ENCODE data around the gene ATP1A2. TPM values are rescaled to one million over a fixed set of nuclear protein-coding genes. Genes with fewer than 3 reads are reported as not detected.

ATP1A2 gene
- total RNA-seq, 1 donor from 2014 or later: not detected

- intact Hi-C loops (cut with micrococcal nuclease): no loop called here
- Mint-ChIP-seq H3K4me1 (ENCODE audit: low read depth) (peaks cover 5% of the 10 kb centered on the region), H3K36me3 (ENCODE audit: low read depth) (no peaks in the 10 kb centered on the region), H3K27ac (no peak overlapping the region), H3K27me3 (ENCODE audit: low read depth) (peaks cover 19% of the 10 kb centered on the region), H3K9me3 (no peaks in the 10 kb centered on the region), H3K4me3 (ENCODE audit: low read depth) (no peak overlapping the region)
- no peak for DNase-seq (ENCODE audit: low spot score)
These were observed 41.6 kb downstream of the ATP1A2 start for GRCh38 chr1:160157174-160157573.

GRCh38 chr1:160158031-160158430 is 42.5 kb downstream of the ATP1A2 start:
- no peak for DNase-seq (ENCODE audit: low spot score)
- Mint-ChIP-seq H3K9me3 (no peaks in the 10 kb centered on the region), H3K4me1 (ENCODE audit: low read depth) (peaks cover 5% of the 10 kb centered on the region), H3K36me3 (ENCODE audit: low read depth) (no peaks in the 10 kb centered on the region), H3K4me3 (ENCODE audit: low read depth) (no peak overlapping the region), H3K27ac (no peak overlapping the region), H3K27me3 (ENCODE audit: low read depth) (peaks cover 19% of the 10 kb centered on the region)
- intact Hi-C loops (cut with micrococcal nuclease): no loop called here

GRCh38 chr1:160158534-160158933 is 43.0 kb downstream of the ATP1A2 start:
- H3K4me1 Mint-ChIP-seq (ENCODE audit: low read depth): peaks cover 5% of the 10 kb centered on the region
- intact Hi-C loops (cut with micrococcal nuclease): no loop called here

DNA sequence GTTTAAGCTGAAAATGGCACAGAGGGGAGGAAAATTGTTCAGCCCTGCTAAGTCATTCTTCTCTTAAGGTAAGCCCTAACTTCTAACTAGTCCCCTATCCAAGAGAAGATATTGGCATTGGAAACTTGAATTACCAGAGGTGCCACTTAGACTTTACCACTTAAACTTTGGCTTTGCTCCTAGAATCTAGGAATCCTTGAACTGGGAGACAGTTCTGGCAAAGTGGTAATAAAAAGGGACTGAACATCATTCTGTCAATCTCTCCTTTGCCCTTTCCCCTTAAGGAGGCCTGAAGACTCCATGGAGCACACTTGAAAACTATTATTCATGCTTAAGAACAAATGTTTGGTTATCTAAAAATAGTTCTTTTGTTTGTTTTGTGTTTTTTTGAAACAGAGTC is 44.3 kb downstream of the ATP1A2 start:
- Mint-ChIP-seq H3K4me1 (ENCODE audit: low read depth) (peaks cover 5% of the 10 kb centered on the region), H3K36me3 (ENCODE audit: low read depth) (no peaks in the 10 kb centered on the region), H3K27me3 (ENCODE audit: low read depth) (peaks cover 17% of the 10 kb centered on the region), H3K4me3 (ENCODE audit: low read depth) (no peak overlapping the region), H3K9me3 (no peaks in the 10 kb centered on the region), H3K27ac (no peak overlapping the region)
- intact Hi-C loops (cut with micrococcal nuclease): no loop called here
- DNase-seq (ENCODE audit: low spot score): no peak

More at GRCh38 chr1:160158534-160158933, 43.0 kb downstream of the ATP1A2 start:
- Mint-ChIP-seq H3K36me3 (ENCODE audit: low read depth) (no peaks in the 10 kb centered on the region), H3K27me3 (ENCODE audit: low read depth) (peaks cover 19% of the 10 kb centered on the region), H3K4me3 (ENCODE audit: low read depth) (no peak overlapping the region), H3K27ac (no peak overlapping the region), H3K9me3 (no peaks in the 10 kb centered on the region)
- no peak for DNase-seq (ENCODE audit: low spot score)

DNA sequence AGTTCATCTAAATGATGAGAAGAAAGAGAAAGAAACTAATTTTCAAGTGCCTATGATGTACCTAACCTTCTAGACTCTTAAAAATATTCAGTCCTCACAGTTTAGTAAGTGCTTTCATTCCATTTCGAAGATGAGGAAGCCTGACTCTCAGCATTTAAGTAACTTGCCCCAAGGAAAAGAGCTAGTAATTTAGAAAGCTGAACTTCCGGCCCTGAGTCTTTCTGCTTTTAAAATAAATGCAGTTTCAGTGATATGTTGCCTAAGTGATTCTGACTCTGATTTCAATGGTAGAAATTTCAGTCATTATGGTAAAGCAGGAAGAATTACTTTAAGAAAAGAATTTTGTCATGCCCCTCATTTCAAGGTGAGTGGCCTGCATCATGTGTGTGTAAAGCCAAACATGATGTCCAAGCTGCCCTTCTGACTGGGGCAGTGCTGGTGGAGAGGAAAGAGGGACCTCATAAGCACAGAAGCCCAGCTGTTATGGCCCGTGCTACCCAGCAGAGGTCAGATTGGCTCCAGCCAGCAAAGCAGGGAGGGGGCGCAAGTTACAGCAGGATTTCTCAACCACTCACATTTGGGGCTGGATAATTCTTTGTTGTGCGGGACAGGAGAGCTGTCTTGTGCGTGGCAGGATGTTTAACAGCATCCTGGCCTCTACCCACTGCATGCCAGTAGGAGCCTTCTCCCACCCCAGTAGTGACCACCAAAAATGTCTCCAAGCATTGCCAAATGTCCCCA is 46.6 kb downstream of the ATP1A2 start:
- Mint-ChIP-seq H3K4me1 (ENCODE audit: low read depth) (peaks cover 6% of the 10 kb centered on the region), H3K4me3 (ENCODE audit: low read depth) (no peak overlapping the region), H3K27ac (no peak overlapping the region), H3K36me3 (ENCODE audit: low read depth) (no peaks in the 10 kb centered on the region), H3K27me3 (ENCODE audit: low read depth) (peaks cover 13% of the 10 kb centered on the region), H3K9me3 (no peaks in the 10 kb centered on the region)
- intact Hi-C loops (cut with micrococcal nuclease): no loop called here
- DNase-seq (ENCODE audit: low spot score): no peak

- Mint-ChIP-seq H3K9me3 (no peaks in the 10 kb centered on the region), H3K27me3 (ENCODE audit: low read depth) (peaks cover 9% of the 10 kb centered on the region), H3K4me3 (ENCODE audit: low read depth) (no peak overlapping the region), H3K27ac (no peak overlapping the region), H3K4me1 (ENCODE audit: low read depth) (peaks cover 3% of the 10 kb centered on the region), H3K36me3 (ENCODE audit: low read depth) (no peaks in the 10 kb centered on the region)
- intact Hi-C loops (cut with micrococcal nuclease): no loop called here
- DNase-seq (ENCODE audit: low spot score): no peak
These were observed 47.4 kb downstream of the ATP1A2 start for GRCh38 chr1:160162931-160163330.

GRCh38 chr1:160163615-160164014 is 48.1 kb downstream of the ATP1A2 start:
- no peaks in the 10 kb centered on the region for H3K36me3 Mint-ChIP-seq (ENCODE audit: low read depth)

GRCh38 chr1:160164121-160164520 is 48.6 kb downstream of the ATP1A2 start:
- intact Hi-C loops (cut with micrococcal nuclease): no loop called here
- H3K4me1 Mint-ChIP-seq (ENCODE audit: low read depth): peaks cover 4% of the 10 kb centered on the region
- H3K4me3 Mint-ChIP-seq (ENCODE audit: low read depth): no peak overlapping the region
- peaks cover 5% of the 10 kb centered on the region for H3K27me3 Mint-ChIP-seq (ENCODE audit: low read depth)
- H3K36me3 Mint-ChIP-seq (ENCODE audit: low read depth): no peaks in the 10 kb centered on the region
- DNase-seq (ENCODE audit: low spot score): no peak
- no peak overlapping the region for H3K27ac Mint-ChIP-seq
- H3K9me3 Mint-ChIP-seq: no peaks in the 10 kb centered on the region

More at GRCh38 chr1:160163615-160164014, 48.1 kb downstream of the ATP1A2 start:
- Mint-ChIP-seq H3K27me3 (ENCODE audit: low read depth) (peaks cover 7% of the 10 kb centered on the region), H3K4me1 (ENCODE audit: low read depth) (peaks cover 3% of the 10 kb centered on the region), H3K4me3 (ENCODE audit: low read depth) (no peak overlapping the region), H3K9me3 (no peaks in the 10 kb centered on the region), H3K27ac (no peak overlapping the region)
- DNase-seq (ENCODE audit: low spot score): no peak
- intact Hi-C loops (cut with micrococcal nuclease): no loop called here

DNA sequence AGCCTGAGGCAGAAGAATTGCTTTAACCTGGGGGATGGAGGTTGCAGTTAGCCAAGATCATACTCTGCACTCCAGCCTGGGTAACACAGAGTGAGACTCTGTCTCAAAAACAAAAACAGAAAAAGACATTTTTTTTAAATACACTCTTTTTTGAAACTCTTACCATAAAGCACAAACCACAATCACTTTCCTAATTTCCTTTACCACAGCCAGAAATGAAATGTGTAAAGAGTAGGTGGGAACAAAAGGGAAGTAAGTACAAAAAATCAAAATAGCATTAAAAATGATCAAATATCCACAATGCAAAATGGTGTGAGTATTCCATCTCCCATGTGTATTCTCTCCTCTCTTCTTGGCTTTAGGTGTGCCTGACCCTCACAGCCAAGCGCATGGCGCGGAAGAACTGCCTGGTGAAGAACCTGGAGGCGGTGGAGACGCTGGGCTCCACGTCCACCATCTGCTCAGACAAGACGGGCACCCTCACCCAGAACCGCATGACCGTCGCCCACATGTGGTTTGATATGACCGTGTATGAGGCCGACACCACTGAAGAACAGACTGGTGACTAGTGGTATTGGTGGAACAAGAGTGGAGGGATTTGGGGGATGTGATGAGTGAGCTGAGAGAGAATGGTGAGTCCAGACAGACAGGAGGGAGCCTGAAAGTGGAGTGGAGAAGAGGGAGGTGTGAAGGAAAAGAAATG is 50.8 kb downstream of the ATP1A2 start:
- intact Hi-C loops (cut with micrococcal nuclease): no loop called here
- Mint-ChIP-seq H3K4me3 (ENCODE audit: low read depth) (no peak overlapping the region), H3K4me1 (ENCODE audit: low read depth) (peaks cover 12% of the 10 kb centered on the region), H3K9me3 (no peaks in the 10 kb centered on the region), H3K36me3 (ENCODE audit: low read depth) (no peaks in the 10 kb centered on the region), H3K27ac (no peak overlapping the region), H3K27me3 (ENCODE audit: low read depth) (peaks cover 5% of the 10 kb centered on the region)
- DNase-seq (ENCODE audit: low spot score): no peak

GRCh38 chr1:160167056-160167455 is 51.5 kb downstream of the ATP1A2 start:
- DNase-seq (ENCODE audit: low spot score): no peak
- peaks cover 10% of the 10 kb centered on the region for H3K4me1 Mint-ChIP-seq (ENCODE audit: low read depth)
- intact Hi-C loops (cut with micrococcal nuclease): no loop called here
- no peak overlapping the region for H3K4me3 Mint-ChIP-seq (ENCODE audit: low read depth)
- no peak overlapping the region for H3K27ac Mint-ChIP-seq
- no peaks in the 10 kb centered on the region for H3K36me3 Mint-ChIP-seq (ENCODE audit: low read depth)
- peaks cover 8% of the 10 kb centered on the region for H3K27me3 Mint-ChIP-seq (ENCODE audit: low read depth)
- H3K9me3 Mint-ChIP-seq: no peaks in the 10 kb centered on the region

GRCh38 chr1:160167580-160167979 is 52.0 kb downstream of the ATP1A2 start:
- intact Hi-C loops (cut with micrococcal nuclease): no loop called here
- Mint-ChIP-seq H3K9me3 (no peaks in the 10 kb centered on the region), H3K4me1 (ENCODE audit: low read depth) (peaks cover 10% of the 10 kb centered on the region), H3K4me3 (ENCODE audit: low read depth) (no peak overlapping the region), H3K27ac (no peak overlapping the region), H3K27me3 (ENCODE audit: low read depth) (peaks cover 8% of the 10 kb centered on the region), H3K36me3 (ENCODE audit: low read depth) (no peaks in the 10 kb centered on the region)
- DNase-seq (ENCODE audit: low spot score): no peak

- H3K27ac Mint-ChIP-seq: no peak overlapping the region
- H3K27me3 Mint-ChIP-seq (ENCODE audit: low read depth): peaks cover 8% of the 10 kb centered on the region
- no peaks in the 10 kb centered on the region for H3K9me3 Mint-ChIP-seq
- H3K4me1 Mint-ChIP-seq (ENCODE audit: low read depth): peaks cover 10% of the 10 kb centered on the region
- H3K36me3 Mint-ChIP-seq (ENCODE audit: low read depth): no peaks in the 10 kb centered on the region
- no peak for DNase-seq (ENCODE audit: low spot score)
- intact Hi-C loops (cut with micrococcal nuclease): no loop called here
- no peak overlapping the region for H3K4me3 Mint-ChIP-seq (ENCODE audit: low read depth)
These were observed 52.5 kb downstream of the ATP1A2 start for GRCh38 chr1:160168016-160168415.

- no peak overlapping the region for H3K4me3 Mint-ChIP-seq (ENCODE audit: low read depth)
- no peaks in the 10 kb centered on the region for H3K9me3 Mint-ChIP-seq
- H3K27ac Mint-ChIP-seq: peak overlapping the region; percentile 23
- no peaks in the 10 kb centered on the region for H3K36me3 Mint-ChIP-seq (ENCODE audit: low read depth)
- intact Hi-C loops (cut with micrococcal nuclease): no loop called here
- H3K4me1 Mint-ChIP-seq (ENCODE audit: low read depth): peaks cover 10% of the 10 kb centered on the region
- DNase-seq (ENCODE audit: low spot score): no peak
- peaks cover 13% of the 10 kb centered on the region for H3K27me3 Mint-ChIP-seq (ENCODE audit: low read depth)
These were observed 53.2 kb downstream of the ATP1A2 start for GRCh38 chr1:160168609-160169369.
